ENCODE data around the gene AXDND1.
"Not testable (repeated sequence)": the region's sequence is repeated elsewhere in the genome, so short reads cannot be mapped to it uniquely, and the experiment has no call there.

AXDND1 gene

DNA sequence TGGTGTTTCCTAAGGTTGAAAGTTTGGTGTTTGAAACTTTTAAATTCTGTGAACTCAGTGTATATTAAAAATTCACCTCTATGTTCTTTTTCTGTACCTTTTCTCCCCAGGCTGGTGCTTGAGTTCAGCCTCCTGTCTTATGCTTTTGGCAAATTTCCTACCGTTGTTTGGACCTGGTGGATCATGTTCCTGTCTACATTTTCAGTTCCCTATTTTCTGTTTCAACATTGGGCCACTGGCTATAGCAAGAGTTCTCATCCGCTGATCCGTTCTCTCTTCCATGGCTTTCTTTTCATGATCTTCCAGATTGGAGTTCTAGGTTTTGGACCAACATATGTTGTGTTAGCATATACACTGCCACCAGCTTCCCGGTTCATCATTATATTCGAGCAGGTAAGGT is 24.9 kb upstream of the AXDND1 start:
- no peak overlapping the region for H3K4me3 ChIP-seq (ENCODE audit: low read depth, low read length)
- TF ChIP-seq, protein P1, sequence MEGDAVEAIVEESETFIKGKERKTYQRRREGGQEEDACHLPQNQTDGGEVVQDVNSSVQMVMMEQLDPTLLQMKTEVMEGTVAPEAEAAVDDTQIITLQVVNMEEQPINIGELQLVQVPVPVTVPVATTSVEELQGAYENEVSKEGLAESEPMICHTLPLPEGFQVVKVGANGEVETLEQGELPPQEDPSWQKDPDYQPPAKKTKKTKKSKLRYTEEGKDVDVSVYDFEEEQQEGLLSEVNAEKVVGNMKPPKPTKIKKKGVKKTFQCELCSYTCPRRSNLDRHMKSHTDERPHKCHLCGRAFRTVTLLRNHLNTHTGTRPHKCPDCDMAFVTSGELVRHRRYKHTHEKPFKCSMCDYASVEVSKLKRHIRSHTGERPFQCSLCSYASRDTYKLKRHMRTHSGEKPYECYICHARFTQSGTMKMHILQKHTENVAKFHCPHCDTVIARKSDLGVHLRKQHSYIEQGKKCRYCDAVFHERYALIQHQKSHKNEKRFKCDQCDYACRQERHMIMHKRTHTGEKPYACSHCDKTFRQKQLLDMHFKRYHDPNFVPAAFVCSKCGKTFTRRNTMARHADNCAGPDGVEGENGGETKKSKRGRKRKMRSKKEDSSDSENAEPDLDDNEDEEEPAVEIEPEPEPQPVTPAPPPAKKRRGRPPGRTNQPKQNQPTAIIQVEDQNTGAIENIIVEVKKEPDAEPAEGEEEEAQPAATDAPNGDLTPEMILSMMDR (IDR thresholded peaks at IDR 0.05; ENCODE audit: borderline replicate concordance, insufficient read depth, low read depth, low read length): no peak

DNA sequence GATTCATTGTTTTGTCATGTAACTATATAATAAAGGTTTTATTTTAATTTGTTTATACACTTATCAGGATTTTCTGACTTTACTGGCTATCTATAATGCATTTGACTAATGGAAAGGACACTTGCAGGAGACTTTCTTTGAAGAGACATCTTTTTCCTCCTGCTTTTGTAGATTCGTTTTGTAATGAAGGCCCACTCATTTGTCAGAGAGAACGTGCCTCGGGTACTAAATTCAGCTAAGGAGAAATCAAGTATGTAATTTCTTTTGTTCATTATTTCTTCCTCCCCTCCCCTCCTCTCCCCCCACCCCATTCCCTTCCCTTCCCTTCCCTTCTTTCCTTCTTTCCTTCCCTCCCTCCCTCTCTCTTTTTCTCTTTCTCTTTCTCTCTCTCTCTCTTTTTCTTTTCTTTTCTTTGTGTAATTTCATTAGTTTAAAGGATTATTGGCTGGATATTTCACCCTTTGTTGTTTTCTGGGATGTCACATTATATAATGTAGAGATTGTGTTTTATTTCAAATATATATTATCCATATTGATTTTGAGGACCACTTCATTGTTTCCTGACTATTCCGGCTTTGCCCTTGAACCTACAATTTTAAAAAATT is 23.7 kb upstream of the AXDND1 start:
- no peak overlapping the region for H3K4me3 ChIP-seq (ENCODE audit: low read depth, low read length)
- TF ChIP-seq, protein P1 (IDR thresholded peaks at IDR 0.05; ENCODE audit: borderline replicate concordance, insufficient read depth, low read depth, low read length): no peak

DNA sequence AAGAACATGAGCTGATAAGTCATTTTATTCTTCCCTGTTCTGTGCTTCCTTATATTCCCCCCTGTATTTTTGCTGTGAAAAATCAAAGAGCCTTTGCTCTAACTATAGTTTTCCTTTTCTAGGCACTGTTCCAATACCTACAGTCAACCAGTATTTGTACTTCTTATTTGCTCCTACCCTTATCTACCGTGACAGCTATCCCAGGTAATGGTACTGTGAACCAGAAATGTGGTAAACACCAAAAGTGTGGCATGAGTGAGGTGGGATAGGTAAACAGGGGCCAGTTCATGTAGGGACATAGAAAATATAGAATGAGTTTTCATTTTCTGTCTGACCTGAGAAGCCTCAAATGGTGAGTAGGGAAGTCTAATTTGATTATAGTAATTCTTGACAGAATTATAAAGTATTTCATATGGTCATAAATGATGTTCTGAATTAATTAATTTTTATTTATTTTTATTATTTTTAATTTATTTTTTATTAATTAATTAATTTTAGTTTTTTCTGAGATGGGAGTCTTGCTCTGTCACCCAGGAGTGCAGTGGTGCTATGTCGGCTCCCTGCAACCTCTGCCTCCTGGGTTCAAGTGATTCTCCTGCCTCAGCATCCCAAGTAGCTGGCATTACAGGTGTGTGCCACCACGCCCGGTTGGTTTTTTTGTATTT is 22.9 kb upstream of the AXDND1 start:
- H3K4me3 ChIP-seq (ENCODE audit: low read depth, low read length): no peak overlapping the region
- TF ChIP-seq, protein P1 (IDR thresholded peaks at IDR 0.05; ENCODE audit: borderline replicate concordance, insufficient read depth, low read depth, low read length): no peak

DNA sequence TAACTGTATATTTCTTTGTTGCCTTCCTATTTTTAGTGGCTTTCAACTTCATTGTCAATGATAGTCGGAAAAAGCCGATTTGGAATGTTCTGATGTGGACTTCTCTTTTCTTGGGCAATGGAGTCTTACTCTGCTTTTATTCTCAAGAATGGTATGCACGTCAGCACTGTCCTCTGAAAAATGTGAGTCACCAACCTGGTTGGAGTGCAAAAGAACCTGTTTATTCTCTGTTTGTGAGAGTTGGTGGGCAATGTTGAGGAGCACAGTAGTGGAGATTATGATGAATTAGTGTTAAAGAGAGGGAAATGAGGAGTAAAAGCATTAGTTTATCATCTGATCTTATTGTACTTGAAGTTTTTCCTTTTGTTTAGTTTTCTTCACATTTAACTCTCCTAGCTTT is 14.5 kb upstream of the AXDND1 start:
- no peak overlapping the region for H3K4me3 ChIP-seq (ENCODE audit: low read depth, low read length)
- TF ChIP-seq, protein P1 (IDR thresholded peaks at IDR 0.05; ENCODE audit: borderline replicate concordance, insufficient read depth, low read depth, low read length): no peak

DNA sequence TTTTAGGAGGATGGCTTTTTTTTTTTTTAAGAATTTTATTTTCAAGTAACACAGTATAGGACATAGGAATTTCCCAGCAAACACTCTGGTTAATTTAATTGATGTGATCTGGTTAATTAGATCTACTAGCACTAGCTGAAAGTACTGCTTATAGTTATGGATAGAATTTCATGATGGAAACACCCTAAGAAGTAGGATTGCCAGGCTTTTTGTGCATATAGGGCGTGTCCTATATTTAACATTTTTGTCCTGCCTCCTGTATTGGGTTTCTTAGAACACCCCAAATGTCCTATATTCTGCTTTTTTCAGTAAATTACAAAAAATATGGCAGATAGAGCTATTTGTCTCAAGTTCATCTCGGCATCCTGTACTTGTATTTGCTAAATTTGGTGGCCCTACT is 13.5 kb upstream of the AXDND1 start:
- TF ChIP-seq, protein P1 (IDR thresholded peaks at IDR 0.05; ENCODE audit: borderline replicate concordance, insufficient read depth, low read depth, low read length): no peak
- no peak overlapping the region for H3K4me3 ChIP-seq (ENCODE audit: low read depth, low read length)

DNA sequence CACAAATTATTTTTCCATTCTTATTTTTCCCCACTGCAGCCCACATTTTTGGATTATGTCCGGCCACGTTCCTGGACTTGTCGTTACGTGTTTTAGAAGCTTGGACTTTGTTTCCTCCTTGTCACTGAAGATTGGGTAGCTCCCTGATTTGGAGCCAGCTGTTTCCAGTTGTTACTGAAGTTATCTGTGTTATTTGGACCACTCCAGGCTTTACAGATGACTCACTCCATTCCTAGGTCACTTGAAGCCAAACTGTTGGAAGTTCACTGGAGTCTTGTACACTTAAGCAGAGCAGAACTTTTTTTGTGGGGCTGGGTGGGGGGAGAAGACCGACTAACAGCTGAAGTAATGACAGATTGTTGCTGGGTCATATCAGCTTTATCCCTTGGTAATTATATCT is 12.2 kb upstream of the AXDND1 start:
- H3K4me3 ChIP-seq (ENCODE audit: low read depth, low read length): no peak overlapping the region
- TF ChIP-seq, protein P1 (IDR thresholded peaks at IDR 0.05; ENCODE audit: borderline replicate concordance, insufficient read depth, low read depth, low read length): no peak

DNA sequence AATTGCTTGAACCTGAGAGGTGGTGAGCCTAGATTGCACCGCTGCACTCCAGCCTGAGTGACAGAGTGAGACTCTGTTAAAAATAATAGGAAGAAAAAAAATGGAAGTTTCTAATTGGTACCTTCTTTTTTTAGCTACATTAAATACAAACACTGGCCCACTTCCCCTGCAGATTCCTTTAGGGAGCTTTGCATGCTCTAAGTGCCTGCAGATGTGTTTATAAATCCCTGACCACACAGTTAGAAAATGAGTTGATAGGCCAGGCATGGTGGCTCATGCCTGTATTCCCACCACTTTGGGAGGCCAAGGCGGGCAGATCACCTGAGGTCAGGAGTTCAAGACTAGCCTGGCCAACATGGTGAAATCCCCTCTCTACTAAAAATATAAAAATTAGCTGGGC is 4.1 kb upstream of the AXDND1 start:
- not testable (repeated sequence) for H3K4me3 ChIP-seq (ENCODE audit: low read depth, low read length)
